ENCODE results near the gene EEPD1.

The EEPD1 gene

DNA sequence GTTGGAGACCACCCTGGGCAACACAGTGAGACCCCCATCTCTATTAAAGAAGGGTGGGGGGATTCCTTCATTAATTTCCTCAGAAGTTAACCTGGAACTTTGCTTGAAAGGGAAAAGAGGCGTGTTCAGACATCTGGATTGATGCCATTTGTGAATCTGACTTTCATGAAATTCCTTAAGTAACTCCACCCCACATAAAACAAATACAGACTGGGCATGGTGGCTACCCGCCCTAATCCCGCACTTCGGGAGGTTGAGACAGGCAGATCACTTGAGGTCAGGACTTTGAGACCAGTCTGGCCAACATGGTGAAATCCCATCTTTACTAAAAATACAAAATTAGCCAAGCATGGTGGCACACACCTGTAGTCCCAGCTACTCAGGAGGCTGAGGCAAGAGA, 75.0 kb downstream of the EEPD1 start:
- Histone ChIP-seq H3K4me2 (ENCODE audit: low read length) (no peak overlapping the region), H4K12ac (ENCODE audit: low read depth, low read length) (no peak overlapping the region), H3K9ac (ENCODE audit: low read length) (no peak overlapping the region), H4K8ac (ENCODE audit: low read depth, low read length) (no peak overlapping the region), H3K23ac (ENCODE audit: low read length) (no peak overlapping the region), H2BK5ac (ENCODE audit: low read depth, low read length, poor library complexity) (no peak overlapping the region), H3K79me1 (ENCODE audit: low read length) (no peaks in the 10 kb centered on the region), H3K4ac (ENCODE audit: low read depth, low read length) (no peak overlapping the region), H2AFZ (ENCODE audit: insufficient read depth, low read length, poor library complexity) (no peak overlapping the region), H3K4me1 (ENCODE audit: control insufficient read depth in 1 of 2, insufficient read depth in 2 of 2, low read length in 2 of 2) (peaks cover 0 to under 1% of the 10 kb centered on the region in 2 experiments), H3K27me3 (ENCODE audit: insufficient read depth, low read length) (no peaks in the 10 kb centered on the region), H3K79me2 (ENCODE audit: control insufficient read depth, insufficient read depth, low read length, poor library complexity) (no peaks in the 10 kb centered on the region), H3K36me3 (ENCODE audit: control insufficient read depth in 1 of 2, insufficient read depth in 2 of 2, low read length in 2 of 2) (no peaks in the 10 kb centered on the region), H2BK120ac (ENCODE audit: insufficient read depth, low read length, poor library complexity) (no peak overlapping the region), H3K9me3 (ENCODE audit: insufficient read depth, low read depth, low read length) (no peaks in the 10 kb centered on the region), H2AK5ac (ENCODE audit: low read length) (no peak overlapping the region), H3K18ac (ENCODE audit: low read length) (no peak overlapping the region), H2BK12ac (ENCODE audit: low read length) (no peak overlapping the region), H4K91ac (ENCODE audit: low read depth, low read length) (no peak overlapping the region), H3K4me3 (ENCODE audit: low read depth, low read length) (no peak overlapping the region), H3K14ac (ENCODE audit: low read length) (no peak overlapping the region), H3K27ac (ENCODE audit: low read depth, low read length) (no peak overlapping the region)
- DNase-seq, result no peak
- WGBS (ENCODE audit: extremely low coverage, insufficient coverage, insufficient read length), result no CpG with 5 or more reads among the region's 4 CpGs

DNA sequence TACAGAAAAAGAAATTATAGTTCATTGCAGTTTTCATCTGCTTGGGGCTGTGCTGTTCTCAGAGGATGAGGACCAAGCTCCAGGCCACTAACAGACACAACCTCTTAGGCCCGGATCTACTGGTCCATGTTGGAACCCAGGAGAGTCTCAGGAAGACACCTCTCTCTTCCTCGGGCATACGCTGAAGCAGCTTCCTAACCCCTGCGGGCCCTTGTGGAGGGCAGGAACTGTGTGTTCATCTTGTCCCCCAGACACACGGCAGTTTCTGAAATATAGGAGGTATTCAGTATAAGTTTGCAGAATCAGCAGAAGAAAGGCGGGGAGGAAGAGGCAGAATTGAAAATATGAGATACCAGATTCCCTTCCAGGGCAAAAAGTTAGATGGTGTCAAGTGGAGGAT, 78.4 kb downstream of the EEPD1 start:
- H3K4me3 ChIP-seq (ENCODE audit: low read depth, low read length), result no peak overlapping the region
- no peaks in the 10 kb centered on the region for H3K9me3 ChIP-seq (ENCODE audit: insufficient read depth, low read depth, low read length)

DNA sequence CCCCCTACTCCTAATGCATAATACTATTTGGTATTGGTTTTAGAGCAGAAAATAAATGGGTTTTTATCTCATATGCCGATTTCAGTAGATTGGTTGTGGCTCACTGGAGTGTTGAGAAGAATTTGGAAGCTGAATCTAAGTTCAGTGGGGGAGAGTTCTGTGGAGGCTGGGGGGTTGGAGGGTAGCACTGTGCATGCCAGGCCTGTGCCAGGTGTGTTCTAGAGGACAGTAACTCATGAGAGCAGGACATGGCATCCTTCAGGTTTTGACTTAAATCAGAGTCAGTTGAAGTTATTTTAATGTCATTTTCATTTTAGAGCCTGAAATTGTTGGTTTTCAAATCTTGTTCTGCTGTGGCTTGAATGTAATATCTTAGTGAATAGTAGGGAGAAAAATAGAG, 79.5 kb downstream of the EEPD1 start:
- no peaks in the 10 kb centered on the region for H3K36me3 ChIP-seq (ENCODE audit: control insufficient read depth in 1 of 2, insufficient read depth in 2 of 2, low read length in 2 of 2)
- H4K91ac ChIP-seq (ENCODE audit: low read depth, low read length), result no peak overlapping the region
- no peak overlapping the region for H2AFZ ChIP-seq (ENCODE audit: insufficient read depth, low read length, poor library complexity)
- no peaks in the 10 kb centered on the region for H3K79me2 ChIP-seq (ENCODE audit: control insufficient read depth, insufficient read depth, low read length, poor library complexity)
- no peak overlapping the region for H3K4me3 ChIP-seq (ENCODE audit: low read depth, low read length)
- H3K27me3 ChIP-seq (ENCODE audit: insufficient read depth, low read length), result no peaks in the 10 kb centered on the region
- H2BK5ac ChIP-seq (ENCODE audit: low read depth, low read length, poor library complexity), result no peak overlapping the region
- H3K27ac ChIP-seq (ENCODE audit: low read depth, low read length), result no peak overlapping the region
- no peak overlapping the region for H3K9ac ChIP-seq (ENCODE audit: low read length)
- H3K4me2 ChIP-seq (ENCODE audit: low read length), result no peak overlapping the region
- H3K9me3 ChIP-seq (ENCODE audit: insufficient read depth, low read depth, low read length), result no peaks in the 10 kb centered on the region
- H3K18ac ChIP-seq (ENCODE audit: low read length), result no peak overlapping the region
- no peak overlapping the region for H4K8ac ChIP-seq (ENCODE audit: low read depth, low read length)
- no peak overlapping the region for H2BK120ac ChIP-seq (ENCODE audit: insufficient read depth, low read length, poor library complexity)
- DNase-seq, result no peak
- H3K79me1 ChIP-seq (ENCODE audit: low read length), result no peaks in the 10 kb centered on the region
- H3K4ac ChIP-seq (ENCODE audit: low read depth, low read length), result no peak overlapping the region
- H3K14ac ChIP-seq (ENCODE audit: low read length), result no peak overlapping the region
- peaks cover 5 to 8% of the 10 kb centered on the region in 2 experiments for H3K4me1 ChIP-seq (ENCODE audit: control insufficient read depth in 1 of 2, insufficient read depth in 2 of 2, low read length in 2 of 2)
- no peak overlapping the region for H3K23ac ChIP-seq (ENCODE audit: low read length)
- no peak overlapping the region for H2BK12ac ChIP-seq (ENCODE audit: low read length)
- WGBS (ENCODE audit: extremely low coverage, insufficient coverage, insufficient read length), result no CpG with 5 or more reads among the region's 1 CpG
- no peak overlapping the region for H2AK5ac ChIP-seq (ENCODE audit: low read length)
- H4K12ac ChIP-seq (ENCODE audit: low read depth, low read length), result no peak overlapping the region

More for the DNA sequence above, 78.4 kb downstream of the EEPD1 start:
- no peak overlapping the region for H2AFZ ChIP-seq (ENCODE audit: insufficient read depth, low read length, poor library complexity)
- no peak overlapping the region for H3K4me2 ChIP-seq (ENCODE audit: low read length)
- no CpG with 5 or more reads among the region's 6 CpGs for WGBS (ENCODE audit: extremely low coverage, insufficient coverage, insufficient read length)
- H3K18ac ChIP-seq (ENCODE audit: low read length), result no peak overlapping the region
- H2AK5ac ChIP-seq (ENCODE audit: low read length), result no peak overlapping the region
- no peak overlapping the region for H3K23ac ChIP-seq (ENCODE audit: low read length)
- no peaks in the 10 kb centered on the region for H3K79me2 ChIP-seq (ENCODE audit: control insufficient read depth, insufficient read depth, low read length, poor library complexity)
- H3K4me1 ChIP-seq (ENCODE audit: control insufficient read depth in 1 of 2, insufficient read depth in 2 of 2, low read length in 2 of 2), result peaks cover 5 to 8% of the 10 kb centered on the region in 2 experiments
- H3K4ac ChIP-seq (ENCODE audit: low read depth, low read length), result no peak overlapping the region
- no peak overlapping the region for H4K8ac ChIP-seq (ENCODE audit: low read depth, low read length)
- H3K14ac ChIP-seq (ENCODE audit: low read length), result no peak overlapping the region
- H3K79me1 ChIP-seq (ENCODE audit: low read length), result no peaks in the 10 kb centered on the region
- no peaks in the 10 kb centered on the region for H3K27me3 ChIP-seq (ENCODE audit: insufficient read depth, low read length)
- H3K27ac ChIP-seq (ENCODE audit: low read depth, low read length), result no peak overlapping the region
- no peak overlapping the region for H4K12ac ChIP-seq (ENCODE audit: low read depth, low read length)
- H4K91ac ChIP-seq (ENCODE audit: low read depth, low read length), result no peak overlapping the region
- H2BK120ac ChIP-seq (ENCODE audit: insufficient read depth, low read length, poor library complexity), result no peak overlapping the region
- H3K36me3 ChIP-seq (ENCODE audit: control insufficient read depth in 1 of 2, insufficient read depth in 2 of 2, low read length in 2 of 2), result no peaks in the 10 kb centered on the region
- H2BK12ac ChIP-seq (ENCODE audit: low read length), result no peak overlapping the region
- H2BK5ac ChIP-seq (ENCODE audit: low read depth, low read length, poor library complexity), result no peak overlapping the region
- no peak for DNase-seq
- no peak overlapping the region for H3K9ac ChIP-seq (ENCODE audit: low read length)

DNA sequence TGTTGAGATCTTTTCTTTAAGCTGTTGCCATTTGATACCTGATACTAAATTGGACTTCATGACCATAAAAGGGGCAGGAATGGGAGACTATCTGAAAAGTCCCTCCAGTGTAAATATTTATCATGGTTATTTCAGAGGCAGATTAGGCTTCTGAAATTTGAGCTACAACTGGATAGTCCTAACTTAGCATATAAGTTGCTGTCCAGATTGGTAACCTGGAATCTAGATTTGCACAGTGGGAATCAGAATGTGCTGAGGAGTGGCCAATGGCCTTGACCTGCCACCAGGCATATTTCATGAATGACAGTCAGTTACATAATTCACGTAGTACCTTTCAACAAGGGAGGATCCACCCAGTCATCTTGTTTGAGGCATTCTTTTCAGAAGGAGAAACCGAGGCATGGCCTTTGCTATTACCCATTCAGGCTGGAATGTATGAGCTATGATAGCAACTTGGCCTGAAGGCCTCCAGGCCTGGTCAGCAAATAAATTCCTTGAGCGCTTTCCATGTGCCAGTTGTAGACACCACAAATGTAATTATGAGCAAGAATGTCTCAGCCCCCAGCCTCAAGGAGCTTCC, 80.0 kb downstream of the EEPD1 start:
- Histone ChIP-seq H3K14ac (ENCODE audit: low read length) (no peak overlapping the region), H3K18ac (ENCODE audit: low read length) (no peak overlapping the region), H2BK5ac (ENCODE audit: low read depth, low read length, poor library complexity) (peak overlapping the region; percentile 47), H2BK120ac (ENCODE audit: insufficient read depth, low read length, poor library complexity) (no peak overlapping the region), H3K4me2 (ENCODE audit: low read length) (no peak overlapping the region), H3K27me3 (ENCODE audit: insufficient read depth, low read length) (no peaks in the 10 kb centered on the region), H3K9ac (ENCODE audit: low read length) (no peak overlapping the region), H2AK5ac (ENCODE audit: low read length) (no peak overlapping the region), H3K36me3 (ENCODE audit: control insufficient read depth in 1 of 2, insufficient read depth in 2 of 2, low read length in 2 of 2) (no peaks in the 10 kb centered on the region), H4K91ac (ENCODE audit: low read depth, low read length) (no peak overlapping the region), H3K27ac (ENCODE audit: low read depth, low read length) (no peak overlapping the region), H3K4me1 (ENCODE audit: control insufficient read depth in 1 of 2, insufficient read depth in 2 of 2, low read length in 2 of 2) (peaks cover 5 to 8% of the 10 kb centered on the region in 2 experiments), H3K9me3 (ENCODE audit: insufficient read depth, low read depth, low read length) (no peaks in the 10 kb centered on the region), H3K79me1 (ENCODE audit: low read length) (no peaks in the 10 kb centered on the region), H3K79me2 (ENCODE audit: control insufficient read depth, insufficient read depth, low read length, poor library complexity) (no peaks in the 10 kb centered on the region), H3K4me3 (ENCODE audit: low read depth, low read length) (no peak overlapping the region), H4K8ac (ENCODE audit: low read depth, low read length) (no peak overlapping the region), H2AFZ (ENCODE audit: insufficient read depth, low read length, poor library complexity) (no peak overlapping the region), H4K12ac (ENCODE audit: low read depth, low read length) (no peak overlapping the region), H3K4ac (ENCODE audit: low read depth, low read length) (no peak overlapping the region), H2BK12ac (ENCODE audit: low read length) (no peak overlapping the region), H3K23ac (ENCODE audit: low read length) (no peak overlapping the region)
- WGBS (ENCODE audit: extremely low coverage, insufficient coverage, insufficient read length), result no CpG with 5 or more reads among the region's 3 CpGs
- DNase-seq, result peak; percentile 19 to 62

All from trophoblast cell (in vitro differentiated cells and primary cell).